H9 (cell line): ENCODE results near the gene MGA. TPM values are rescaled to one million over a fixed set of nuclear protein-coding genes. Genes with fewer than 3 reads are reported as not detected.

ENCODE experiments used
- DNase-seq: peaks from one replicate; pipeline ENCODE4 v3.0.0-alpha.2; 2017
- H2AFZ ChIP-seq: one replicate; pipeline ENCODE4 v1.6.1; 2013; ENCODE audit warnings: mild to moderate bottlenecking, low read length, control low read depth, moderate library complexity
- H2AK5ac ChIP-seq: 2 replicates; pipeline ENCODE4 v1.6.1; 2013; ENCODE audit warnings: low read length, control low read depth, mixed read lengths; ENCODE audit not compliant: insufficient read length
- H2BK120ac ChIP-seq: one replicate; pipeline ENCODE4 v1.6.1; 2013; ENCODE audit warnings: low read depth, mild to moderate bottlenecking, low read length, control low read depth, inconsistent platforms; ENCODE audit not compliant: poor library complexity, severe bottlenecking
- H2BK12ac ChIP-seq: 2 replicates; pipeline ENCODE4 v1.6.1; 2013; ENCODE audit warnings: low read length, control low read depth, mixed read lengths, low read depth; ENCODE audit not compliant: insufficient read length
- H2BK15ac ChIP-seq: 2 replicates; pipeline ENCODE4 v1.6.1; 2013; ENCODE audit warnings: low read depth, low read length, control low read depth
- H2BK20ac ChIP-seq: one replicate; pipeline ENCODE4 v1.6.1; 2013; ENCODE audit warnings: low read depth, mild to moderate bottlenecking, low read length, control low read depth, inconsistent platforms; ENCODE audit not compliant: poor library complexity, severe bottlenecking
- H2BK5ac ChIP-seq: 2 replicates; pipeline ENCODE4 v1.6.1; 2013; ENCODE audit warnings: low read length, control low read depth, mixed read lengths; ENCODE audit not compliant: insufficient read length
- H3K14ac ChIP-seq: 2 replicates; pipeline ENCODE4 v1.6.1; 2013; ENCODE audit warnings: low read length, control low read depth; ENCODE audit not compliant: insufficient read depth
- H3K18ac ChIP-seq: 2 replicates; pipeline ENCODE4 v1.6.1; 2013; ENCODE audit warnings: low read depth, mild to moderate bottlenecking, mixed read lengths, low read length, control low read depth; ENCODE audit not compliant: insufficient read length
- H3K23ac ChIP-seq: 2 replicates; pipeline ENCODE4 v1.6.1; 2013; ENCODE audit warnings: low read length, control low read depth, mixed read lengths, low read depth; ENCODE audit not compliant: insufficient read length
- H3K23me2 ChIP-seq: 2 replicates; pipeline ENCODE4 v1.6.1; 2013; ENCODE audit warnings: low read depth, mild to moderate bottlenecking, mixed read lengths, low read length, control low read depth; ENCODE audit not compliant: insufficient read length, poor library complexity, severe bottlenecking
- H3K27ac ChIP-seq: 2 replicates; pipeline ENCODE4 v1.5.1; 2013; ENCODE audit warnings: low read length, control low read depth, mixed read lengths, low read depth; ENCODE audit not compliant: insufficient read length
- H3K27me3 ChIP-seq: 2 replicates; pipeline ENCODE4 v1.6.1; 2013; ENCODE audit warnings: low read length, control low read depth, inconsistent platforms; ENCODE audit not compliant: insufficient read depth
- H3K4ac ChIP-seq: 2 replicates; pipeline ENCODE4 v1.6.1; 2013; ENCODE audit warnings: low read depth, mild to moderate bottlenecking, control low read depth, inconsistent platforms, low read length, moderate library complexity
- H3K4me1 ChIP-seq: 2 replicates; pipeline ENCODE4 v1.6.1; 2013; ENCODE audit warnings: low read length, control low read depth, inconsistent platforms; ENCODE audit not compliant: insufficient read depth
- H3K4me2 ChIP-seq: 2 replicates; pipeline ENCODE4 v1.6.1; 2013; ENCODE audit warnings: low read length, control low read depth, mixed read lengths; ENCODE audit not compliant: insufficient read length, insufficient read depth
- H3K56ac ChIP-seq: 2 replicates; pipeline ENCODE4 v1.6.1; 2013; ENCODE audit warnings: low read depth, mild to moderate bottlenecking, mixed read lengths, low read length, control low read depth; ENCODE audit not compliant: insufficient read length
- H3K79me1 ChIP-seq: 2 replicates; pipeline ENCODE4 v1.6.1; 2013; ENCODE audit warnings: low read depth, mild to moderate bottlenecking, moderate library complexity, low read length, control low read depth, inconsistent platforms; ENCODE audit not compliant: insufficient read depth, poor library complexity, severe bottlenecking
- H3K79me2 ChIP-seq: 2 replicates; pipeline ENCODE4 v1.6.1; 2013; ENCODE audit warnings: low read length, control low read depth, inconsistent platforms; ENCODE audit not compliant: insufficient read depth
- H3K9ac ChIP-seq: 2 replicates; pipeline ENCODE4 v1.6.1; 2013; ENCODE audit warnings: low read length, control low read depth, mixed read lengths; ENCODE audit not compliant: insufficient read length; ENCODE audit errors: extremely low read depth
- H3K9me3 ChIP-seq: one replicate; pipeline ENCODE4 v1.6.1; 2013; ENCODE audit warnings: low read depth, low read length, inconsistent platforms; ENCODE audit not compliant: control insufficient read depth
- H3T11ph ChIP-seq: one replicate; pipeline ENCODE4 v1.6.1; 2013; ENCODE audit warnings: mild to moderate bottlenecking, low read length, control low read depth, inconsistent platforms
- H4K20me1 ChIP-seq: one replicate; pipeline ENCODE4 v1.6.1; 2013; ENCODE audit not compliant: control insufficient read depth, insufficient read length, insufficient read depth
- H4K5ac ChIP-seq: 2 replicates; pipeline ENCODE4 v1.6.1; 2013; ENCODE audit warnings: low read depth, mild to moderate bottlenecking, mixed read lengths, low read length, control low read depth; ENCODE audit not compliant: insufficient read length
- H4K8ac ChIP-seq: replicated peaks from 2 replicates; pipeline ENCODE4 v1.6.1; 2013; ENCODE audit warnings: low read length, control low read depth, mixed read lengths, low read depth; ENCODE audit not compliant: insufficient read length
- H4K91ac ChIP-seq: 2 replicates; pipeline ENCODE4 v1.6.1; 2013; ENCODE audit warnings: low read depth, mild to moderate bottlenecking, moderate library complexity, mixed read lengths, low read length, control low read depth; ENCODE audit not compliant: insufficient read length
- H3K27ac Mint-ChIP-seq, 3 experiments: 2 replicates in 2 of 3; 3 replicates in 1 of 3; pipeline ENCODE4 v1.8.0; 2020 to 2021; ENCODE audit warnings: mixed read lengths in 3 of 3, mild to moderate bottlenecking in 1 of 3, moderate library complexity in 1 of 3
- H3K27me3 Mint-ChIP-seq: 2 replicates; pipeline ENCODE4 v1.8.0; 2021; ENCODE audit warnings: low read depth, mild to moderate bottlenecking, moderate library complexity, mixed read lengths
- H3K36me3 Mint-ChIP-seq, 3 experiments: 2 replicates in 2 of 3; 3 replicates in 1 of 3; pipeline ENCODE4 v1.8.0; 2020 to 2021; ENCODE audit warnings: low read depth in 3 of 3, mixed read lengths in 3 of 3; ENCODE audit not compliant: insufficient read depth in 1 of 3
- H3K4me1 Mint-ChIP-seq, 2 experiments: 2 replicates each; pipeline ENCODE4 v1.8.0; 2020; ENCODE audit warnings: mixed read lengths in 2 of 2
- H3K4me3 Mint-ChIP-seq, 2 experiments: 2 replicates in 1 of 2; 3 replicates in 1 of 2; pipeline ENCODE4 v1.8.0; 2020 to 2021; ENCODE audit warnings: mild to moderate bottlenecking in 2 of 2, mixed read lengths in 2 of 2, moderate library complexity in 1 of 2
- H3K9me3 Mint-ChIP-seq, 2 experiments: 2 replicates in 1 of 2; 3 replicates in 1 of 2; pipeline ENCODE4 v1.8.0; 2020; ENCODE audit warnings: mild to moderate bottlenecking in 2 of 2, mixed read lengths in 2 of 2, moderate library complexity in 1 of 2
- WGBS: extraction: QIAGEN DNeasy Blood & Tissue Kit; methylation state at CpG from one replicate; pipeline ENCODE4 v1.1.7; 2013; ENCODE audit warnings: missing lambda C conversion rate, low lambda C conversion rate, mixed read lengths; ENCODE audit not compliant: insufficient read length; ENCODE audit errors: extremely low coverage; 5-methylcytosine and 5-hydroxymethylcytosine counted together
- total RNA-seq: library from RNA; stranded (reverse); gene quantifications from 2 replicates; pipeline ENCODE4 v1.2.1, GENCODE V29; 2021
- TF ChIP-seq, protein P1 (sequence below): fragments of 200-600 bp; sonication (generic); conservative IDR thresholded peaks from 3 replicates; pipeline ENCODE4 v1.8.0; 2021; ENCODE audit warnings: antibody characterized with exemption, mild to moderate bottlenecking

The MGA gene
- total RNA-seq, 1 experiment from 2014 or later: 62.7 TPM

DNA sequence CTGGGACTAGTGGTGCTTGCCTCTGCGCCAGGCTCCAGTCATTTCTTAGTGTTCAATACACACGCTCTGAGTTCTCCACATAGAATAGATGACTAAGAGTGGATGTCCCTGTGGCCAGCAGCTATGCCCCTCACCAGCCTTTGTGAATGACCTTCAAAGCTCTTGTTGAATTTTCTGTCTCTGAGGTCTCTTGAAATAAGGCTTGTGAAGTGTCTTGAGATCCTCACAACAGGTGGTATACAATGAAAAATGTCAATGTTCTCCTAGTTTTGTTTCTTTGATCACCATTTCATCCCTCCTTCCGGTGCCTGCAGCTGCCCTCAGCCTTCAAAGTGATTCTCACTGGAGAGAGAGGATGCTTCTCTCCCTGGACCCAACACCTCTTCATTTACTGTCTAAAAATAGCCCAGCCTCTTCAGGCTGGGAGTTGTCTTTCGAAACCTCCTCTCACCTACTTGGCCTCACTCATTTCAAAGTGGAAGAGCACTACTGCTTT is 119.5 kb downstream of the MGA start:
- Histone ChIP-seq H2AK5ac (no peak overlapping the region), H3K79me2 (no peaks in the 10 kb centered on the region), H2AFZ (no peak overlapping the region), H3K23me2 (peaks cover 8% of the 10 kb centered on the region), H4K5ac (no peak overlapping the region), H3K27ac (no peak overlapping the region), H2BK15ac (no peak overlapping the region), H3K27me3 (no peaks in the 10 kb centered on the region), H3K14ac (no peak overlapping the region), H3K4me1 (peaks cover 11% of the 10 kb centered on the region), H2BK12ac (no peak overlapping the region), H4K20me1 (no peaks in the 10 kb centered on the region), H3K9me3 (no peaks in the 10 kb centered on the region), H3K79me1 (no peaks in the 10 kb centered on the region), H2BK5ac (no peak overlapping the region), H4K91ac (no peak overlapping the region), H3T11ph (no peak overlapping the region), H3K9ac (no peak overlapping the region), H2BK20ac (no peak overlapping the region), H3K4ac (no peak overlapping the region), H2BK120ac (no peak overlapping the region), H3K56ac (no peak overlapping the region), H3K4me2 (no peak overlapping the region), H3K18ac (no peak overlapping the region), H4K8ac (no peak overlapping the region), H3K23ac (no peak overlapping the region)
- DNase-seq: no peak
- H3K36me3 Mint-ChIP-seq: peaks cover 0 to 2% (median 0%) of the 10 kb centered on the region in 3 experiments; a peak in 1 of 7 replicates
- H3K4me1 Mint-ChIP-seq: peaks cover 61 to 67% of the 10 kb centered on the region in 2 experiments
- no peak overlapping the region for H3K4me3 Mint-ChIP-seq
- TF ChIP-seq, protein P1, sequence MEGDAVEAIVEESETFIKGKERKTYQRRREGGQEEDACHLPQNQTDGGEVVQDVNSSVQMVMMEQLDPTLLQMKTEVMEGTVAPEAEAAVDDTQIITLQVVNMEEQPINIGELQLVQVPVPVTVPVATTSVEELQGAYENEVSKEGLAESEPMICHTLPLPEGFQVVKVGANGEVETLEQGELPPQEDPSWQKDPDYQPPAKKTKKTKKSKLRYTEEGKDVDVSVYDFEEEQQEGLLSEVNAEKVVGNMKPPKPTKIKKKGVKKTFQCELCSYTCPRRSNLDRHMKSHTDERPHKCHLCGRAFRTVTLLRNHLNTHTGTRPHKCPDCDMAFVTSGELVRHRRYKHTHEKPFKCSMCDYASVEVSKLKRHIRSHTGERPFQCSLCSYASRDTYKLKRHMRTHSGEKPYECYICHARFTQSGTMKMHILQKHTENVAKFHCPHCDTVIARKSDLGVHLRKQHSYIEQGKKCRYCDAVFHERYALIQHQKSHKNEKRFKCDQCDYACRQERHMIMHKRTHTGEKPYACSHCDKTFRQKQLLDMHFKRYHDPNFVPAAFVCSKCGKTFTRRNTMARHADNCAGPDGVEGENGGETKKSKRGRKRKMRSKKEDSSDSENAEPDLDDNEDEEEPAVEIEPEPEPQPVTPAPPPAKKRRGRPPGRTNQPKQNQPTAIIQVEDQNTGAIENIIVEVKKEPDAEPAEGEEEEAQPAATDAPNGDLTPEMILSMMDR: no peak
- WGBS: no CpG with 5 or more reads among the region's 4 CpGs
- H3K27me3 Mint-ChIP-seq: no peaks in the 10 kb centered on the region; the same call in none of the 2 replicates
- H3K27ac Mint-ChIP-seq: peak overlapping the region in 2 of 3 experiments; percentile 10 to 46; a peak in 3 of 7 replicates
- H3K9me3 Mint-ChIP-seq: no peaks in the 10 kb centered on the region
